AG09309 (cell line): ENCODE results near the gene OVOL2.

Source experiments
- DNase-seq: peaks from one replicate; pipeline ENCODE4 v3.0.0-alpha.2; 2010; ENCODE audit warnings: low read depth
- H3K4me3 ChIP-seq: 2 replicates; pipeline ENCODE4 v1.5.1; 2011; ENCODE audit warnings: mild to moderate bottlenecking, low read depth, low read length, moderate library complexity; ENCODE audit not compliant: control insufficient read depth
- TF ChIP-seq, protein P1 (sequence below): IDR thresholded peaks from 2 replicates; pipeline ENCODE4 v1.5.1; 2011; ENCODE audit warnings: mild to moderate bottlenecking, low read depth, low read length, inconsistent platforms; ENCODE audit not compliant: insufficient read depth, control insufficient read depth; ENCODE audit errors: missing control alignments

OVOL2 gene

DNA sequence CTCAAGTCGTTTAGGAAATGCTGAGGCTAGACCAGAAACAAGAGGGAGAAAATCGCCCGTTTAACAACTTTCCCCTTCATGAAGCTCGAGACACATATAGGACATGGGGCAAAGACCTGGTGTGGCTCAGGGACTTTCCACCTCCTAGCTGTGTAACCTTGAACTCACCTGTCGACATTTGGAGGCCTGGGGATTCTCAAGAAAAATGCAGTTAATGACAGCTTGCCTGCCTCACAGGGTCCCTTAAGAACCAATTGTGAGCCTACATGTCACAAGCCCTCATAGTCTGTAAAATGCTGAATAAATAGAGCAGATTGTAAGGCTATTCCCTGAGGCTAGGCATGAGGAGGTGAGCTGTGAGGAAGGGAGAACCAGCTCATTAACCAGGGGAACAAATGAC lies 53.8 kb downstream of the OVOL2 start:
- no peak for DNase-seq
- H3K4me3 ChIP-seq = no peak overlapping the region
- TF ChIP-seq, protein P1, sequence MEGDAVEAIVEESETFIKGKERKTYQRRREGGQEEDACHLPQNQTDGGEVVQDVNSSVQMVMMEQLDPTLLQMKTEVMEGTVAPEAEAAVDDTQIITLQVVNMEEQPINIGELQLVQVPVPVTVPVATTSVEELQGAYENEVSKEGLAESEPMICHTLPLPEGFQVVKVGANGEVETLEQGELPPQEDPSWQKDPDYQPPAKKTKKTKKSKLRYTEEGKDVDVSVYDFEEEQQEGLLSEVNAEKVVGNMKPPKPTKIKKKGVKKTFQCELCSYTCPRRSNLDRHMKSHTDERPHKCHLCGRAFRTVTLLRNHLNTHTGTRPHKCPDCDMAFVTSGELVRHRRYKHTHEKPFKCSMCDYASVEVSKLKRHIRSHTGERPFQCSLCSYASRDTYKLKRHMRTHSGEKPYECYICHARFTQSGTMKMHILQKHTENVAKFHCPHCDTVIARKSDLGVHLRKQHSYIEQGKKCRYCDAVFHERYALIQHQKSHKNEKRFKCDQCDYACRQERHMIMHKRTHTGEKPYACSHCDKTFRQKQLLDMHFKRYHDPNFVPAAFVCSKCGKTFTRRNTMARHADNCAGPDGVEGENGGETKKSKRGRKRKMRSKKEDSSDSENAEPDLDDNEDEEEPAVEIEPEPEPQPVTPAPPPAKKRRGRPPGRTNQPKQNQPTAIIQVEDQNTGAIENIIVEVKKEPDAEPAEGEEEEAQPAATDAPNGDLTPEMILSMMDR = no peak

DNA sequence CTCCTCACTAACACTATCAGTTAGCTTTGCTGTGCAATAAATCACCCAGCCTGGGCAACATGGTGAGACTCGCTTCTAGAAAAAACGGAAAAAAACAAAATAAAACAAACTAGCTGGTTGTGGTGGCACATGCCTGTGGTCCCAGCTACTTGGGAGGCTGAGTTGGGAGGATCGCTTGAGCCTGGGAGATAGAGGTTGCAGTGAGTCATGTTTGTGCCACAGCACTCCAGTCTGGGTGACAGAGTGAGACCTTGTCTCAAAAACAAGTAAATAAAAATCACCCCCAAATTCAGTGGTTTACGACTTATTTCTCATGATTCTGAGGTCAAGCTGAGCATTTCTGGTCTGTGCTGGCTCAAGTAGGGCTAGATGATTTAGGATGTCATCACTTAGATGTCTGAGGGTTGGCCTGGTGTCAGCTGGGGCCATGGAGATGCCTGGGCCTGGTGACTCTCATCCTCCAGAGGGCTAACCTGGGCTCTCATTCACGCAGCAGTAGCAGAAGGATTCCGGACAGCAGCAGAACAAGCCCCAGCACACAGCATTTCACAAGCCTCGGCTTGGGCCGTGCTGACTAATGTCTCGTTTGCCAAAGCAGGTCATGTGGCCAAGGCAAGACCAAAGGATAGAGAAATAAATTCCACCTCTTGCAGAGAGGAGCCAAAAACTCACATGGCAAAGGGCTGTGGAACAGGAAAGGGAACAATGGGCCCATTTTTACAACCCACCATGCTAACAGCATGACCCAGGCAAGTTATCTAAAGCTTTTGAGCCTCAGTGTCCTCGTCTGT lies 56.4 kb downstream of the OVOL2 start:
- H3K4me3 ChIP-seq = no peak overlapping the region
- TF ChIP-seq, protein P1 = no peak
- DNase-seq = peak; percentile 75

DNA sequence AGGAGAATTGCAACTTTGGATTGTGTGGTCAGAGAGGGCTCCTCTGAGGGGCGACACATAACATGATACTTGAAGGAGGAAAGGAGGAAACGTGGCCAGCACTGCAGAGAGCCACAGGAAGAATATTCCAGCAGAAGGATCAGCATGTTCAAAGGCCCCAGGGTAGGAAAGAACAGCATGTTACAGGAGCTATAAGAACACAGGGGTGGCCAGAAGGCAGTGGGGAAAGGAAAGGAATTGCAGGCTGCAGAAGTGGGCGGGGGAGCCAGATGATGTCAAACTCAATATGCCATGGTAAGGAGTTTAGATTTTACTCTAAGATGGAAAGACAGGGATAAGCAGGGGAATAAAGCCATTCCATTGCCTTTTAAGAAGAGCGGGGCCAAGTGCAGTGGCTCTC lies 58.1 kb downstream of the OVOL2 start:
- H3K4me3 ChIP-seq = no peak overlapping the region
- TF ChIP-seq, protein P1 = no peak
- no peak for DNase-seq

DNA sequence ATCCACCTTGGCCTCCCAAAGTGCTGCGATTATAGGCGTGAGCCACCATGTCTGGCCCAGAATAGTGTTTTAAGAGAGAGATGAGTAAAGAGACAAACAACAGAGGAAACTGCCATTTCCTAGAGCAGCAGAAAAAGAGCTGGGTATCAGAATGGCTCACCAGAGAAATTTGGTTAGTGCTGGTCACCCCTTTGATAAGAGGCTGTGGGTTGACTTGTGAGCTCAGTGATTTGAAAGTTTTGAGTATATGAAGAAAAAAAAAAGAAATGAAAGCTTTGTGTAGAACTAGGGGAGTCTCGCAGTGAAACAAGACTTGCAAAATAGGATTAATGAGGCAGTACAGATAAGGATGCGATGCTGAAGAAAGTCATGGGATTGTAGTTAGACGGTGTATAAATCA lies 59.3 kb downstream of the OVOL2 start:
- TF ChIP-seq, protein P1 = no peak
- DNase-seq = no peak
- no peak overlapping the region for H3K4me3 ChIP-seq

DNA sequence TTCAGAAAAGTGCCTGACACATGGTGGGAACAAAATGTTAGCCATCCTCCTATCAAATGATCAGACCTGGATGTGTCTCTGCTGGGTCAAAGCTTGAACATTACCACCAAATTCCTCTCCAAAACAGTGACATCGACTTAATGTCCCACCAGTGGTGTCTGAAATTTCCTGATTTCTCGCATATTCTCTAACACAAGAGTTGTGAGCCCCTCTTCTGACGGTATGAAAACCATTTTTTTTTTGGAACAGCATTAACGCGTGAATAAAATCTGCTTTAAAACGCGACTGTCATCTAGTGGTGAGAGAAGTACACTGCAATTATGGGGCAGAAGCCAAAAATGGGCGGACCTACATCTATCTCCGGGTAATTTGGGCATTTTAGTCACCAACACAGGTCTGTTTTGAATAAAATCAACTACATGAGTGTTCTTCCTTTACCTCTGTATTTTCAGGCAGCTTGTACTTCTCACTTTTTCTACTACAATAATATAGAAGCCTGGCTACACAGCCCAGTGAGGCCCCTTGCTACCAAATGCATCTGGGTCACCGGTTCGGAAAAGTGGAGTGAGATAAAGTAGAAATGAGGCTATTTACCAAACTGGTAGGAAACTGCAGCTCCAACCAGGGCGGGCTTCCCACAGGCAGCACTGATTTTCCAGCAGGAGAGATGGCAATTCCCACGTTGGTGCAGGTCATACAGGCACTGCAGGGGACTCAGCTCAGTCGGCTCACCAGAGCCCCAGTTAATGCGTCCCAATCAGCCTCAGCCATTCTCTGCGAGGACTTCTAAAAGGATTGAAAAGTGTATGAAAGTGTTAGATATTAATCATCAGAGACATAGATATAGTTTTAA lies 61.5 kb downstream of the OVOL2 start:
- TF ChIP-seq, protein P1 = peak; percentile 97
- DNase-seq = peak; percentile 40
- no peak overlapping the region for H3K4me3 ChIP-seq

DNA sequence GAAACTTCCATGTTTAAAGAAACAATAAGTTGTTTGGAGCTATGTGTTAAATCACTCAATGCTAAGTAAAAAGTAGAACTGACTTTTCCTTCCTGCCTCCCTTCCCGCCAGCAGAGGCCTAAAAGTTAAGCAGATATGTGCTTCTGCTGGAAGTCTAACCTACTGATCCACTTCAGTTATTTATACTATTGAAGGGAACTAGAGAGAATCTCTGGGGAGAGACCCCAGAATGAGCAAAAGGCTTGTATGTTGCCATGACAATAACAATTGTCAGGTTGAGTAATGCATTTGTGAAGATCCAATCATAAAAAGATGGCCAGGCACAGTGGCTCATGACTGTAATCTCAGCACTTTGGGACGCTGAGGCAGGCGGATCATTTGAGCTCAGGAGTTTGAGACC lies 64.2 kb downstream of the OVOL2 start:
- no peak overlapping the region for H3K4me3 ChIP-seq
- DNase-seq = no peak
- TF ChIP-seq, protein P1 = no peak
